Muscle of leg (tissue), 11 donors: ENCODE measurements around the gene PIGO. TPM values are rescaled to one million over a fixed set of nuclear protein-coding genes. Genes with fewer than 3 reads are reported as not detected.
A peak's percentile ranks its signal among the peaks of the same experiment; 100 is the strongest.

ENCODE experiments used
- DNase-seq: peaks from one replicate; pipeline ENCODE4 v3.0.0; 2013
- H3K27ac ChIP-seq: one replicate; pipeline ENCODE4 v1.5.1; 2013; ENCODE audit warnings: mild to moderate bottlenecking, low read length, control low read depth
- H3K27me3 ChIP-seq: one replicate; pipeline ENCODE4 v1.6.1; 2013; ENCODE audit warnings: low read length; ENCODE audit not compliant: control insufficient read depth, insufficient read depth
- H3K36me3 ChIP-seq: one replicate; pipeline ENCODE4 v1.6.1; 2013; ENCODE audit warnings: low read length; ENCODE audit not compliant: control insufficient read depth, insufficient read depth
- H3K4me1 ChIP-seq: one replicate; pipeline ENCODE4 v1.6.1; 2013; ENCODE audit warnings: low read length; ENCODE audit not compliant: control insufficient read depth, insufficient read depth
- H3K4me3 ChIP-seq: one replicate; pipeline ENCODE4 v1.5.1; 2013; ENCODE audit warnings: low read length, control low read depth
- H3K9me3 ChIP-seq: replicated peaks from 2 replicates; pipeline ENCODE4 v1.6.1; 2013; ENCODE audit warnings: low read depth, low read length; ENCODE audit not compliant: control insufficient read depth
- WGBS: methylation state at CpG from one replicate; pipeline ENCODE4 v1.1.5; 2013; ENCODE audit warnings: missing lambda C conversion rate; ENCODE audit not compliant: insufficient coverage; 5-methylcytosine and 5-hydroxymethylcytosine counted together
- polyA plus RNA-seq, 8 donors: library from polyadenylated mRNA; unstranded; fragments of 120-200 nt; gene quantifications; one replicate each; pipeline versions ENCODE4 v1.2.1 to v1.2.3, GENCODE V29; 2013; ENCODE audit warnings: inconsistent platforms in 1 of 8, low replicate concordance in 1 of 8; ENCODE audit not compliant: insufficient read length in 8 of 8, insufficient read depth in 1 of 8
- total RNA-seq: library from RNA; stranded (reverse); fragments of 120-200 nt; gene quantifications from one replicate; pipeline ENCODE4 v1.2.4, GENCODE V29; 2013

PIGO gene
- total and polyA plus RNA-seq, 9 donors: 9.1 to 16.0 (median 13.3) TPM

GRCh38 chr9:35114840-35115628 is 18.6 kb upstream of the PIGO start:
- Histone ChIP-seq H3K4me3 (peak overlapping the region; percentile 71), H3K4me1 (peaks cover 48% of the 10 kb centered on the region), H3K9me3 (no peaks in the 10 kb centered on the region), H3K36me3 (no peaks in the 10 kb centered on the region), H3K27ac (peak overlapping the region; percentile 94), H3K27me3 (no peaks in the 10 kb centered on the region)
- 11% methylated on average over 8 of the region's 12 CpGs for WGBS
- DNase-seq: peak; percentile 81

GRCh38 chr9:35114113-35114839 is 17.9 kb upstream of the PIGO start:
- H3K36me3 ChIP-seq: peaks cover 2% of the 10 kb centered on the region
- 0% methylated on average over 2 of the region's 5 CpGs for WGBS
- DNase-seq: peak; percentile 96
- H3K9me3 ChIP-seq: no peaks in the 10 kb centered on the region
- peak overlapping the region; percentile 71 for H3K4me3 ChIP-seq
- peak overlapping the region; percentile 94 for H3K27ac ChIP-seq
- peaks cover 49% of the 10 kb centered on the region for H3K4me1 ChIP-seq
- no peaks in the 10 kb centered on the region for H3K27me3 ChIP-seq

GRCh38 chr9:35112257-35113020 is 16.0 kb upstream of the PIGO start:
- Histone ChIP-seq H3K27ac (peak overlapping the region; percentile 56), H3K4me1 (peaks cover 49% of the 10 kb centered on the region), H3K4me3 (no peak overlapping the region), H3K27me3 (no peaks in the 10 kb centered on the region), H3K36me3 (peaks cover 18% of the 10 kb centered on the region), H3K9me3 (no peaks in the 10 kb centered on the region)
- WGBS: 80% methylated on average over 1 of the region's 3 CpGs
- DNase-seq: no peak

- H3K36me3 ChIP-seq: peaks cover 29% of the 10 kb centered on the region
- under 1% methylated on average over 57 of the region's 57 CpGs for WGBS
- no peaks in the 10 kb centered on the region for H3K9me3 ChIP-seq
- H3K27ac ChIP-seq: peak overlapping the region; percentile 95
- H3K27me3 ChIP-seq: no peaks in the 10 kb centered on the region
- H3K4me1 ChIP-seq: peaks cover 42% of the 10 kb centered on the region
- DNase-seq: peak; percentile 99
- H3K4me3 ChIP-seq: peak overlapping the region; percentile 92
Measured at GRCh38 chr9:35111001-35111933, 14.9 kb upstream of the PIGO start.

GRCh38 chr9:35110327-35110761 is 14.0 kb upstream of the PIGO start:
- H3K36me3 ChIP-seq: peaks cover 39% of the 10 kb centered on the region
- H3K27me3 ChIP-seq: no peaks in the 10 kb centered on the region
- WGBS: 0% methylated on average over 1 of the region's 3 CpGs
- peaks cover 39% of the 10 kb centered on the region for H3K4me1 ChIP-seq
- DNase-seq: peak; percentile 74
- H3K27ac ChIP-seq: peak overlapping the region; percentile 95
- H3K9me3 ChIP-seq: no peaks in the 10 kb centered on the region
- H3K4me3 ChIP-seq: peak overlapping the region; percentile 92

- H3K9me3 ChIP-seq: no peaks in the 10 kb centered on the region
- DNase-seq: no peak
- H3K36me3 ChIP-seq: peaks cover 51% of the 10 kb centered on the region
- WGBS: 59% methylated on average over 3 of the region's 8 CpGs
- no peak overlapping the region for H3K4me3 ChIP-seq
- peaks cover 28% of the 10 kb centered on the region for H3K4me1 ChIP-seq
- H3K27me3 ChIP-seq: no peaks in the 10 kb centered on the region
- no peak overlapping the region for H3K27ac ChIP-seq
Measured at GRCh38 chr9:35108946-35109575, 12.7 kb upstream of the PIGO start.

- H3K27ac ChIP-seq: no peak overlapping the region
- no peak overlapping the region for H3K4me3 ChIP-seq
- peaks cover 28% of the 10 kb centered on the region for H3K4me1 ChIP-seq
- no peaks in the 10 kb centered on the region for H3K9me3 ChIP-seq
- H3K27me3 ChIP-seq: no peaks in the 10 kb centered on the region
- WGBS: 87% methylated on average over 4 of the region's 6 CpGs
- no peak for DNase-seq
- H3K36me3 ChIP-seq: peaks cover 51% of the 10 kb centered on the region
Measured at GRCh38 chr9:35108461-35108860, 12.1 kb upstream of the PIGO start.

GRCh38 chr9:35107297-35108290 is 11.2 kb upstream of the PIGO start:
- no peaks in the 10 kb centered on the region for H3K9me3 ChIP-seq
- no peaks in the 10 kb centered on the region for H3K27me3 ChIP-seq
- H3K27ac ChIP-seq: no peak overlapping the region
- H3K4me3 ChIP-seq: no peak overlapping the region
- no peak for DNase-seq
- 79% methylated on average over 10 of the region's 18 CpGs for WGBS
- peaks cover 51% of the 10 kb centered on the region for H3K36me3 ChIP-seq
- H3K4me1 ChIP-seq: peaks cover 31% of the 10 kb centered on the region
